Measurements from ENCODE around the gene MYRIP.
"Not testable (repeated sequence)": the region's sequence is repeated elsewhere in the genome, so short reads cannot be mapped to it uniquely, and the experiment has no call there.

MYRIP gene

DNA sequence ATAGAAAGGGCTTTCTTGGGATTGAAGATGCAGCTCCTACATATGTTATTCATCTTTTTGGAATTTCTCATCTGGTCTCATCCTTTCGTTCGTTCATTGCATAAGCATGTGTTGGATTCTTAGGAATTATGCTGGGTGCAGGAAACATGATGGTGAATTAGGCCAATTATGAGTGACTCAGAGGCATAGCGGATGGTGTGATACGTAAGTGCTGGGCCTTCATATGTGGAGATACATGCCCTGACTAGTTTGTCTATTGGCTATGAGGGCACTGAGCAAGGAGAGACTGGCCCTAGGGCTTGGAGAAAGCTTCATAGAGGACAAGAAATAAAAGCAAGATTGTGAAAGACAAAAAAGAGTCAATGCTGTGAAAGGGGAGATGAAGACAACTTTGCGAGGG, 235.1 kb downstream of the MYRIP start:
- no peak for DNase-seq

- DNase-seq: no peak
These were observed 235.6 kb downstream of the MYRIP start for GRCh38 chr3:40045051-40045450.

- DNase-seq: no peak
These were observed 236.7 kb downstream of the MYRIP start for GRCh38 chr3:40046149-40046548.

- DNase-seq: no peak
These were observed 238.0 kb downstream of the MYRIP start for GRCh38 chr3:40047406-40047805.

DNA sequence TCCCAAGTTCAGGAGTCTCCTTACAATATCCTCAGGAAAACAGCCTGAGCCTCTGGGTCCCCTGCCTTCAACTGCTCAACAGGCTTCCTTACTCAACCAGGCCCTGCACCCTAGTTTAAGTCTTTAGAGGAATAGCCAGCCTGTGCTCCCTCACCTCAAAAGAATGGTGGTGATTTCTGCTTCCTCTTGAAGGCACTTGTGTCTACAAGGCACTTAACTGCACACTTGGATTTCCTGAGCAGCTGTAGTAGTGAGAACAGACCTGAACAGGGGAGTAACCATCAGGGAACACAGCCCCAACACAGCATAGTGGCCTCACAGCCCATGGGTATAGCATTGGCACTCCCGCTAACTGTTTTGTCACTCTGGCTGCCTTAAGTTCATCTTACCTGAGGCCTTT, 244.3 kb downstream of the MYRIP start:
- DNase-seq: no peak

GRCh38 chr3:40054568-40055222, 245.3 kb downstream of the MYRIP start:
- DNase-seq: no peak

- no peak for DNase-seq
These were observed 246.0 kb downstream of the MYRIP start for GRCh38 chr3:40055361-40055760.

DNA sequence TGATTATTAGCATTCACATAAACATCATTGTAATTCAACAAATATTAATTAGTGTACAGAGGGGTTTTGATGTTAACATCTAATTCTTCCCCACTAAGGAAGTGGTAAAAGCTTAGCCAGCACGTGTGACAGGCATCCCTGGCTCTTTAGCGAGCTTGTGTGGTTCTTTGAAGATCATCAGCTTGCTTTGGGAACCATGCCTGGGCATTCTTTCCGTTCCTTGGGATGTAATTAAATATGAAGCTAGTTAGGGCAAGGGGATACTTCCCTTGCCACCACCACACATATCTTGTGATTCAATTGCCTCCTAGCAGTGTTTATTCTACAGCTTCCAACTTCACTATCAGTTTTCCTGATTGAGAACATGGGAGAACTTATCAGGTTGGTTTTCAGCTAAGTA, 246.5 kb downstream of the MYRIP start:
- no peak for DNase-seq

DNA sequence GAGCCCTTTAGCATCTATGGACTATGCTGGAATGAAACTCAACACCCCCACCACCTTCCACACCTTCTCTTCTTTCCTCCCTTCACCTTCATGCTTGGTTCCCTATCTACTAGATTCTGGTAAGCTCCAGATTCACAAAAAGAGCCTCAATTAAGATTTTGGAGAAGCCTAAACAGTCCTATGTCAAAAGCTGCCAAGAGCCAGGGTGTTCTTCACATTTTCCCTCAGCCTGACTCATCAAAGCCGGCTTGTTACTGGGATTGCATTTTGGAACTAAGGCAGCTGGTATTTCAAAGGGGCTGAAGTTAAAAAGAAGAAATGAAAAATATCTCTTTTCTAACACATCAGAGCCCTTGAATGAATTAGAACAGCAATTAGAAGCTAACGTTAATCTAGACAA, 247.7 kb downstream of the MYRIP start:
- DNase-seq: no peak

DNA sequence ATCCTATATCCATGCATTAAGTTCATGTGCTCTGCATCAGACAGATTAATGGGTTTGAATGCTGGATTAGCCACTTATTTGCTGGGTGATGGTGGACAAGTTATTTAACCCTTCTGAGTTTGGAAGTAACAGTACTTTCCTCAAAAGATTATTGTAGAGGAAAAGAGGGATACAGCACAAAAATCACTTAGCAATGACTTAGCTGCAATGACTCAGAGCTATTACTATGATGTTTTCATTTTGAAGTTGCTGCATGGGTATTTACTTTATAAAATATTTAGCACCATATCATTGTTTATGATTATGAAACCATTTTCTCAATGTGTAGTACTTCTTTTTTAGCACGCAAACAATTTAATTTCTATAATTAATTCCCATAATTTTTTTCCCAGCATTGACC, 248.4 kb downstream of the MYRIP start:
- no peak for DNase-seq

GRCh38 chr3:40068636-40069035, 259.2 kb downstream of the MYRIP start:
- no peak for DNase-seq

DNA sequence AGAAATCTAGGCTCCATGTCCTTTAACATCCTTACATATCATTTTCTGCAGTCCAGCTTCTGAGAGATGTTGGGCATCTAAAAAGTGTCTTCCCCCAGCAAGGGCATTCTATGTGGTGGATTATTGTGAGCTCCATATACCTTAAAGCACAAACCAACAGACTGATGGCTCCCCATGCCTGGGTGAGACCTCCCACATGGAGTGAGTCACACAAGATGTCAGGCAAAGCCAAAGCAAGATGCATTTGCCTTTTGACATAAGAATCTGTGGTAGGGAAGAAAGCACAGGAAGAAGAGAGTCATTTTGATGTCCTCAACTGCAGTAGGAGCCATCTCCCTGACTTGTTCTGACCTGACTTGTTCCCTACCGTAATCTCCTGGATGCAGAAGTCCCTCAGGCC, 261.4 kb downstream of the MYRIP start:
- DNase-seq: no peak

- DNase-seq: no peak
These were observed 262.4 kb downstream of the MYRIP start for GRCh38 chr3:40071683-40072238.

DNA sequence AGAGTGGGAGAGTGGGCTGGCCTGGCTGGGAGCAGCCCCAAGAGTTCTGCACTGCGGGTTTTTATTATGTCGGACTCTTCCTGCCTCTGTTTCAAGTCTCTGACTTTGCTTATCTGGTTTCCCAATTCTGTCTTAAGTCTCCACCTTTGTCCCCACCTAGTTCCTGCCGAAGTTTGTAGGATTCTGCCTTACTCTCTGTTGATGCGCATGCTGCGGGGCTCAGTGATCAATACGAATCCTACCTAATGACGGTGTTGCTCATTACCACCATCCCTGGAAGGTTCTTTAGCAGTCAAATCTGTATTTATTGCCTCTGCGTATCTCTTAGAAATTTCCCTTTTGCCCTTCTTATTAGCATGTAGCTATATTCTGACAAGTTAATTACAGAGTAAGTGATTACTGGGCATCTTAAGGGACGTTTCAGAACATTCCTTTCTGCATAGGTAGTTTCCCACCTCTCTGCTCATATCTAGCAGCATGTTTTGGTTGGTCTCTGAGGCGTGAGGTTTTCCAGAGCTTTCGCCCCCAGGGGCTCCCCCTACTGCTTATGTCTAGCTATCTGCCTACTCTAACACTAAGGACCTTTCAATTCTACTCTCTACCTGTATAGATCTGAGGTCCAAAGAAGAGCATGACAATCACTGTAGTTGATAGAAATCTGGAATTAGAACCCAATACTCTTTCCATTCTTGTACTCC, 264.1 kb downstream of the MYRIP start:
- DNase-seq: no peak

- DNase-seq: not testable (repeated sequence)
These were observed 267.7 kb downstream of the MYRIP start for GRCh38 chr3:40077139-40077538.

GRCh38 chr3:40077828-40078492, 268.6 kb downstream of the MYRIP start:
- not testable (repeated sequence) for DNase-seq

DNA sequence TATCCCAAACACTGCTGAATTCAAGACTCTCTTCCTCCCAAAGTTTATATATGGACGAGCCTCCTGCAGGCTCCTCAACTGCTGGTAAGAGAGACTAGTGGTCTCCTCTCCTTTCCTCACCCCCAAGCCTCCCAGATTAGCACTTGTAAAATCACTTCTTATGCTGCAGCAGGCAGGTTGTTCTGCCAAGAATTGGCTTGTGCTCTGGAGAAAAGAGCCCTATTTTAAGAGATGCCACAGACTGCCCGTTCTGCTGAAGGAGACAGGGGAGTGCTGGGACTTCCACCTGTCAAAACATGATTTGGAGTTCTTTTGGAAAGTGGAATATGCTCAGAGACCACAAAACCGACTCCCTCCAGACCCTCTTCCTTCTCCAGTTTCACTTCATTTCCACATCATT, 269.2 kb downstream of the MYRIP start:
- no peak for DNase-seq

DNA sequence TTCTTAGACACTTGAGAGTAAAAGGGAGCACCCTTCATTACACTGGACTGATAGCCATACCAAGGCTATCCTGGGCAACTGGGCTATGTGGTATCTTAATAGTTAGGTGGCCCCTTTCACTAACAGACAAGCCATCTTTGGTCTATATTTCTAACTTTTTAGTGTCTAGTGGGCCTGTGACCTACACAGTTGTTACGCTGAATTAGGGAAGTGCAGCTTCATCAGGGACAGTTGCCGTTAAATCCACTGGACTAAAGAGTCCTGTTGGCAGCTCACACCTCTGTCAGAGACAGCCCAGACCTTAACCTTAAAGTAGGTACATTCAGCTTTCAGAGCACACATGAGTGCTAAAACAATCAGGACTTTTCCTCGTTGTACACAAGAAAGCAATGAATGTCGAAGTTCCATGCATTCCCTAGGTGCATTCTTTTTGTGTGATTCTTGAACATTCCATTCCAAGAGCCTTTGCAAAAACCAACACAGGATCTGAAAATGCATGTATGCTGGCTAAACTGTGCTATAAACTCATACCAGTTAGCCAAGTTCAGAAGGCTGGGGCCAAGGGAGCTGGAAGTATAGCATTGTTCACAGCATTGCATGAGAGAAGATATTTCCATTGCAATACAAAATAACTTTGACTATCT, 269.9 kb downstream of the MYRIP start:
- DNase-seq: no peak

DNA sequence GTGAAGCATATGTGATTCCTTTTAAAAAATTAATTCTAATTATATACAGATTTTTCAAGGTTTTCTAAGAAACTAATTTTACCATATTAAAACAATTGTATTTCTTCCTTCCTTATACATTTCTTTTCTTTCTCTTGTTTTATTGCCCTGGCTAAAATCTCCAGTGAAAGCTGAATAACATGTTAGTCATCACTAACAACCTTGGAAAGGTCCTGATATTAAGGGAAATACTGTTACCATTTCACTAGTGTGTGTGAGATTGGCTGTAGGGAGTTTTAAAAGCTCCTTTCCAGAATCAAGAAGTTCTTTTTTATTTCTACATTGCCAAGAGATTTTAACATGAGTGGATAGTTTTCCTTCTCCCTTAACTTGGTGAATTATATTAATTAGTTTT, 270.4 kb downstream of the MYRIP start:
- DNase-seq: no peak

DNA sequence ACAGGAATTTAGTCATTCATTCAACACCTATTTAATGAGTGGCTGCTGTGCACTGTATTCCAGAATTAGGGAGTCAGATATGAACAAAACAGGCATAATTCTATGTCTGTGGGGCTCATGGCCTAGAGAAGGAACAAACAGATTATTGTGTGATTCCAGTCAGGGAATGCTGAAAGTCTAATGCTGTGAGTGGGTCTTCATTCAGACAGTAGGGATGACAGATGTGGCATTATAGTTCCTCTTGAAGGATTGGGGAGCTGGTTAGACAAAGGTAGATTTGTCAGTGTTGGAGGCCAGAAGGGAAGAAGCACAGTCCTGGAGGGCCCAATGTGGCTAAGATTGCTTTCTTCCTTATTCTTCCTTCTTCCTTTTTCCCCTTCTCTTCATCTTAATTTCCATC, 273.7 kb downstream of the MYRIP start:
- no peak for DNase-seq

DNA sequence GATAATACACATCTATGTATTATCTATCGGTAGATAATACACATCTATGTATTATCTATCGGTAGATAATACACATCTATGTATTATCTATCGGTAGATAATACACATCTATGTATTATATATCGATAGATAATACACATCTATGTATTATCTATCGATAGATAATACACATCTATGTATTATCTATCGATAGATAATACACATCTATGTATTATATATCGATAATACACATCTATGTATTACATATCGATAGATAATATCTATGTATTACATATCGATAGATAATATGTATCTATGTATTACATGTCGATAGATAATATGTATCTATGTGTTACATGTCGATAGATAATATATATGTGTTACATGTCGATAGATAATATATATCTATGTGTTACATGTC, 275.0 kb downstream of the MYRIP start:
- not testable (repeated sequence) for DNase-seq

- no peak for DNase-seq
These were observed 277.8 kb downstream of the MYRIP start for GRCh38 chr3:40086890-40087883.

Measured in activated CD4-positive, alpha-beta T cell treated with anti-CD3 and anti-CD28 coated beads, Interleukin-2, amount 50 U/mL, for 4 hours (primary cell).